HEK293T (cell line): ENCODE measurements around the gene COTL1.
"Not testable (repeated sequence)": the region's sequence is repeated elsewhere in the genome, so short reads cannot be mapped to it uniquely, and the experiment has no call there.

ENCODE experiments used
- CTCF ChIA-PET: fragments of 350-600 bp; formaldehyde crosslinking; extraction: SDS; loops from one replicate; lab custom pipeline; 2021; ENCODE audit warnings: antibody characterized with exemption, inconsistent platforms; lab: Yijun Ruan, JAX
- POLR2A ChIA-PET: fragments of 350-600 bp; formaldehyde crosslinking; extraction: SDS; loops from one replicate; lab custom pipeline; 2020; ENCODE audit warnings: antibody characterized with exemption, inconsistent platforms; lab: Yijun Ruan, JAX
- DNase-seq: peaks from one replicate; pipeline ENCODE4 v3.0.0; 2012; ENCODE audit warnings: mixed read lengths; ENCODE audit errors: extremely low spot score
- ARNT ChIP-seq: fragments of 450-650 bp; IDR thresholded peaks from 2 replicates; pipeline ENCODE4 v1.6.1; 2017; ENCODE audit warnings: mild to moderate bottlenecking
- BHLHE40 ChIP-seq: fragments of 450-650 bp; IDR thresholded peaks from 2 replicates; pipeline ENCODE4 v1.6.1; 2016; ENCODE audit warnings: mild to moderate bottlenecking, moderate library complexity, borderline replicate concordance
- CTBP1 ChIP-seq: fragments of 450-650 bp; IDR thresholded peaks from 2 replicates; pipeline ENCODE4 v1.6.1; 2016; ENCODE audit warnings: borderline replicate concordance
- ELF4 ChIP-seq: fragments of 450-650 bp; IDR thresholded peaks from 2 replicates; pipeline ENCODE4 v1.6.1; 2017; ENCODE audit warnings: antibody characterized with exemption
- FOXA1 ChIP-seq: fragments of 450-650 bp; IDR thresholded peaks from 2 replicates; pipeline ENCODE4 v1.6.1; 2016; ENCODE audit warnings: mild to moderate bottlenecking
- FOXK2 ChIP-seq: fragments of 450-650 bp; IDR thresholded peaks from 2 replicates; pipeline ENCODE4 v1.6.1; 2016; ENCODE audit warnings: mild to moderate bottlenecking
- FOXM1 ChIP-seq: fragments of 450-650 bp; IDR thresholded peaks from 2 replicates; pipeline ENCODE4 v1.6.1; 2017; ENCODE audit warnings: mild to moderate bottlenecking, borderline replicate concordance
- HDGF ChIP-seq: fragments of 450-650 bp; IDR thresholded peaks from 2 replicates; pipeline ENCODE4 v1.6.1; 2017; ENCODE audit warnings: antibody characterized with exemption, borderline replicate concordance
- L3MBTL2 ChIP-seq: fragments of 450-650 bp; conservative IDR thresholded peaks from 2 replicates; pipeline ENCODE4 v1.6.1; 2016; ENCODE audit warnings: mild to moderate bottlenecking
- LEF1 ChIP-seq: fragments of 450-650 bp; IDR thresholded peaks from 2 replicates; pipeline ENCODE4 v1.6.1; 2017; ENCODE audit warnings: mild to moderate bottlenecking, borderline replicate concordance
- NFRKB ChIP-seq: fragments of 450-650 bp; IDR thresholded peaks from 2 replicates; pipeline ENCODE4 v1.6.1; 2016; ENCODE audit warnings: mild to moderate bottlenecking, moderate library complexity
- SP1 ChIP-seq: fragments of 450-650 bp; IDR thresholded peaks from 2 replicates; pipeline ENCODE4 v1.6.1; 2017
- SUZ12 ChIP-seq: fragments of 450-650 bp; IDR thresholded peaks from 2 replicates; pipeline ENCODE4 v1.6.1; 2016; ENCODE audit warnings: mild to moderate bottlenecking
- TARDBP ChIP-seq: fragments of 450-650 bp; IDR thresholded peaks from 2 replicates; pipeline ENCODE4 v1.6.1; 2016
- ZNF384 ChIP-seq: fragments of 450-650 bp; IDR thresholded peaks from 2 replicates; pipeline ENCODE4 v1.6.1; 2016
- TF ChIP-seq, protein P1 (sequence below): fragments of 450-650 bp; IDR thresholded peaks from 2 replicates; pipeline ENCODE4 v1.6.1; 2016

The COTL1 gene

DNA sequence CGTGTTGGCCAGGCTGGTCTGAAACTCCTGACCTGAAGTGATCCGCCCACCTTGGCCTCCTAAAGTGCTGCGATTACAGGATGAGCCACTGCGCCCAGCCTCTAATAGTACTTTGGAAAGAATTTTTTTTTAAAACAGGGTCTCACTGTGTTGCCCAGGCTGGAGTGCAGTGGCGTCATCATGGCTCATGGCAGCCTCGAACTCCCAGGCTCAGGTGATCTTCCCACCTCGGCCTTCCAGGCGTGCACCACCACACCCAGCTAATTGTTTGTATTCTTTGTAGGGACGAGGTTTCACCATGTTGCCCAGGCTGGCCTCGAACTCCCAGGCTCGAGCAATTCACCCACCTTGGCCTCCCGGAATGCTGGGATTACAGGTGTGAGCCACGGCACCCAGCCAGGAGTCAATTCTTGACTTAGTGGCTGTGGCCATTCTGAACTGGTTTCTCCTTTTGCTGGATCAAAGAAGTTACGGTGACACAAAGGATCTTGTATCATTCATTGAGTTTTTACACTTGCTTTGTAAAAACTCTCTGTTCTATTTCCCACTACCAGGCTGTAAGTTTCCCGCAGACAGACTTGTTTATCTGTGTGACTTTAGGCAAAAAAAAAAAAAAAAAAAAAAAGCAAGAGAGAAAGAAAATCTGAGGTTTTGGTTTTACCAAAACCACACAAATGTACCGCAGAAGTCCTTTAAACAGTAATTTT, 12.7 kb upstream of the COTL1 start:
- ChIA-PET CTCF (interaction anchor here (1.9 kb wide), 1 partner anchor 95 kb away, joined by 6 read pairs; no protein-coding TSS in a partner anchor), POLR2A (no interaction called here)
- TF ChIP-seq CTBP1 (no peak), BHLHE40 (no peak)
- TF ChIP-seq, protein P1, sequence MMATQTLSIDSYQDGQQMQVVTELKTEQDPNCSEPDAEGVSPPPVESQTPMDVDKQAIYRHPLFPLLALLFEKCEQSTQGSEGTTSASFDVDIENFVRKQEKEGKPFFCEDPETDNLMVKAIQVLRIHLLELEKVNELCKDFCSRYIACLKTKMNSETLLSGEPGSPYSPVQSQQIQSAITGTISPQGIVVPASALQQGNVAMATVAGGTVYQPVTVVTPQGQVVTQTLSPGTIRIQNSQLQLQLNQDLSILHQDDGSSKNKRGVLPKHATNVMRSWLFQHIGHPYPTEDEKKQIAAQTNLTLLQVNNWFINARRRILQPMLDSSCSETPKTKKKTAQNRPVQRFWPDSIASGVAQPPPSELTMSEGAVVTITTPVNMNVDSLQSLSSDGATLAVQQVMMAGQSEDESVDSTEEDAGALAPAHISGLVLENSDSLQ, result no peak
- DNase-seq, result no peak

DNA sequence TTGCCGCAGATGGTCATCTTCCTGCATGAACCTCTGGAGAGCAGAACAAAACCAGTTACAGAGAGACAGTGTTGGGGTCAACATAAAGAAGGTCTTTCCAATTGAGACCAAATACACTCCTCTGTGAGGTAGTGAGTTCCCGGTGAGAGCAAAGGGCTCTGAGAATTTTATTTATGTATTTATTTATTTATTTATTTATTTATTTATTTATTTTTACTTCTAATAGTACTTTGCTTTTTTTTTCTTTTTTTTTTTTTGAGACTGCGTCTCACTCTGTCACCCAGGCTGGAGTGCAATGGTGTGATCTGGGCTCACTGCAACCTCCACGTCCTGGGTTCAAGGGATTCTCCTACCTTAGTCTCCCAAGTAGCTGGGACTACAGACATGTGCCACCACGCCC, 12.1 kb upstream of the COTL1 start:
- TF ChIP-seq TARDBP, result no peak
- no peak for TF ChIP-seq NFRKB
- TF ChIP-seq ZNF384, result no peak
- no peak for TF ChIP-seq ARNT
- TF ChIP-seq HDGF, result no peak
- TF ChIP-seq CTBP1, result no peak
- no peak for TF ChIP-seq L3MBTL2
- no peak for TF ChIP-seq SP1
- TF ChIP-seq, protein P1, result no peak
- TF ChIP-seq FOXK2, result no peak
- ChIA-PET POLR2A (no interaction called here), CTCF (interaction anchor here (0.9 to 1.9 kb wide), 2 partner anchors 9 to 96 kb away, joined by 3 to 6 read pairs; no protein-coding TSS in a partner anchor)
- no peak for DNase-seq

DNA sequence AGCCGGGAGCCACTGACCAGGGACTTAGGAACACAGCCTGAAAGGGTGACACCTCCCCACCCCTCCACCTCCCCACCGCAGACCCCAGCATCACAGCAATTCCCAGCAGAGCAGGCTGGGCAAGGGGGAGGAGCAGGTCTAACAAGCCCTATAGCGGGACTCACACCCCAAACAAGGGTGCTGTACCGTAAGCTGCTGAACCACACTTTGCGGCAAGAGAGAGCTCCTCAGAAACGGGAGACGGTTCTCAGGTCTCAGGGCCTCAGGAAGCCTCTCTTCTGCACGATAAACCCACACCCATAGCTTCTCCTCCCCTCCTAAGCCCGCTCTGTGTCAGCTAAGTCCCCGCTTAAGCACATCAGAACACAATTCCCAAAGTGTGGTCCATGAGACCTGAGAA, 11.7 kb upstream of the COTL1 start:
- ChIA-PET CTCF (interaction anchor here (0.6 to 1.9 kb wide), 3 partner anchors 8 to 119 kb away, joined by 3 to 6 read pairs (median 3); no protein-coding TSS in a partner anchor), POLR2A (no interaction called here)
- DNase-seq, result no peak
- no peak for TF ChIP-seq NFRKB
- TF ChIP-seq BHLHE40, result no peak
- no peak for TF ChIP-seq ELF4
- no peak for TF ChIP-seq L3MBTL2
- no peak for TF ChIP-seq FOXM1
- no peak for TF ChIP-seq HDGF
- TF ChIP-seq SUZ12, result no peak
- TF ChIP-seq ARNT, result no peak
- no peak for TF ChIP-seq FOXK2

DNA sequence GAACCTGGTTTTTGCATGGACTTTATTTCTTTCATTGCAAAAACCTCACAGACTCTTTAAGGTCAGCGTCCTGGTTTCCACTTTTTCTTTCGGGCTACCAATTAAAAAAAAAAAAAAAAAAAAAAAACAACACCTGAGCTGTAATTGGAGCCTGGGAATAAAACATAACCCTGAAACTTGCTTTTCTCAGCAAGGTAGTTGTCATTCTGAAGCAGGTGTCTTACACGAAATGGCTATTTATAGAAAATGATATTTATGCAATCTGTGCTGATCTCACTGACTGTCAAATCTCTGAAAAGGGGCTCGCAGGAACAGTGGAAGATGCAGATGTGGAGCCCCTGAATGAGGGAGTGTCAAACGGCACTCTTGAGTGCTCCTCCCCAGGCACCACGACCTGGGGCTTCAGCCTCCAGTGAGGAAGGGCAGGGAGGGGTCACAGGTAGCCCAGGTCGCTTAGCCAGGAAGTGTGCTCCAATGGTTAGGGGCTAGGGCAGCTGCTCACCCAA, 10.4 kb upstream of the COTL1 start:
- POLR2A ChIA-PET, result no interaction called here
- DNase-seq, result no peak
- CTCF ChIA-PET, result no interaction called here
- no peak for TF ChIP-seq HDGF
- TF ChIP-seq FOXA1, result no peak
- TF ChIP-seq ARNT, result no peak
- TF ChIP-seq, protein P1, result no peak
- no peak for TF ChIP-seq L3MBTL2
- no peak for TF ChIP-seq FOXM1
- no peak for TF ChIP-seq ZNF384
- no peak for TF ChIP-seq BHLHE40

DNA sequence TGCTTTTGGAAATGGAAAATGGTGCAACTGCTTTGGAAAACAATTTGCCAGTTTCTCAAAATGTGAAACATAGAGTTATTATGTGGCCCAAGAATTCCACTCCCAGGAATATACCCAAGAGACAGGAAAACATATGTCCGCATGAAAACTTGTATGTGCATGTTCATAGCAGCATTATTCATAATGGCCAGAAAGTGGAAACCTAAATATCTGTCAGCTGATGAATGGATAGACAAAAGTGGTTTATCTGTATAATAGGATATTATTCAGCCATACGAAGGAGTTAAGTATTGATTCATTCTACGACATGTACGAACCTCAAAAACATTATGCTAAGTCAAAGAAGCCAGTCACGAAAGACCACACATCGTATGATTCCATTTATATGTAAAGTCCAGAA, 7.7 kb upstream of the COTL1 start:
- ChIA-PET CTCF (no interaction called here), POLR2A (no interaction called here)

DNA sequence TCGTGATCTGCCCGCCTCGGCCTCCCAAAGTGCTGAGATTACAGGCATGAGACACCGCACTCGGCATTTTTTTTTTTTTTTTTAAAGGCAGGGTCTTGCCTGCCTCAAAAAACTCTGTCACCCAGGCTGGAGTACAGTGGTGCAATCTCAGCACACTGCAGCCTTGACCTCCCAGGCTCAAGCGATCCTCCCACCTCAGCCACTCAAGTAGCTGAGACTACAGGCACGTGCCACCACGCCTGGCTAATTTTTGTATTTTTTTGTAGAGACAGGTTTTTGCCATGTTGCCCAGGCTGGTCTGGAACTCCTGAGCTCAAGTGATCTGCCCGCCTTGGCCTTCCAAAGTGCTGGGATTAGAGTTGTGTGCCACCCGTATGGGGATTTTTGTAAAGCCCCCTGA, 3.0 kb upstream of the COTL1 start:
- CTCF ChIA-PET, result interaction anchor here (0.6 to 3.3 kb wide), 5 partner anchors 9 to 330 kb away, joined by 3 to 49 read pairs (median 6); no protein-coding TSS in a partner anchor
- POLR2A ChIA-PET, result not testable (repeated sequence)

More for the DNA sequence above, 7.7 kb upstream of the COTL1 start:
- DNase-seq, result no peak
- no peak for TF ChIP-seq FOXM1
- no peak for TF ChIP-seq ELF4
- no peak for TF ChIP-seq LEF1
- TF ChIP-seq SUZ12, result no peak
- no peak for TF ChIP-seq BHLHE40
- no peak for TF ChIP-seq FOXA1
- no peak for TF ChIP-seq TARDBP
- TF ChIP-seq L3MBTL2, result no peak
- no peak for TF ChIP-seq ZNF384
- no peak for TF ChIP-seq CTBP1
- TF ChIP-seq SP1, result no peak
- TF ChIP-seq FOXK2, result no peak

More for the DNA sequence above, 3.0 kb upstream of the COTL1 start:
- DNase-seq, result not testable (repeated sequence)
